GM21528 (cell line): ENCODE data around the gene PRR5L.
"Not testable (repeated sequence)": the region's sequence is repeated elsewhere in the genome, so short reads cannot be mapped to it uniquely, and the experiment has no call there.

Experiments used
- ATAC-seq: cut with Tn5 transposase; IDR thresholded peaks from one replicate; pipeline ENCODE4 v1.9.1; 2021; ENCODE audit warnings: mild to moderate bottlenecking, moderate library complexity; ENCODE audit not compliant: unreplicated experiment, low FRiP score

PRR5L gene

DNA sequence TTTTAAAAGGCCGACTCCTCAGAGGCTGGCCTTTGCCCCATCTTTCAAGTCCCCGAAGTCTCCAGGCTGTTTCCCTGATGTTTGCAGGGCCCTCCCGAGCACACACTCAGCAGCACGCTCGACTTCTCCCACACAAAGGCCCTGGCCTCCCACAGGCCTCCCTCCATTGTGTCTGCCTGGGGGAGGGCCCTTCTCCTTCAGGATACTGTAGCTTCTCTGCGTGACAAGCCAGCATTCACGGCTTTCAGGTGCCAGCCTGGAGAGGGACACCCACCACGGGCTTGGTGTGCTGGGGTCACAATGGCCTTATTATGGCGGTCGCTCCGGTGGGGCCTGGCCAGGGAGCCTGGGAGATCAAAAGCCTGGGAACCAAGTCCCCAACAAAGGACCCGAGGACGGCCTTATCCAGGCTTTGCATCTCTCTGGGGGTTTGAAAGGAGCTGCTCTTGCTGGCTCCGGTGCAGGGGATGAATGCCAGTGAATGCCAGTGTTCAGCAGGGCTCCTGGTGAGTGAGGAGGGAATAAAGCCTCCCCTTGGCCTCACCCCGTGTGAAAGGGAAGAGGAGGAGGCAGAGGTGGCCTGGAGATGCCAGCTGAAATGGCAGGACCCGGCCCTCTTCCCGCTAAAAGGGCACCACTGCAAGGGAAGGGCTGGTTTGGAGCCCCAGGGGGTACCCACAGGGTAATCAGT is 159.0 kb downstream of the PRR5L start:
- ATAC-seq: no peak

DNA sequence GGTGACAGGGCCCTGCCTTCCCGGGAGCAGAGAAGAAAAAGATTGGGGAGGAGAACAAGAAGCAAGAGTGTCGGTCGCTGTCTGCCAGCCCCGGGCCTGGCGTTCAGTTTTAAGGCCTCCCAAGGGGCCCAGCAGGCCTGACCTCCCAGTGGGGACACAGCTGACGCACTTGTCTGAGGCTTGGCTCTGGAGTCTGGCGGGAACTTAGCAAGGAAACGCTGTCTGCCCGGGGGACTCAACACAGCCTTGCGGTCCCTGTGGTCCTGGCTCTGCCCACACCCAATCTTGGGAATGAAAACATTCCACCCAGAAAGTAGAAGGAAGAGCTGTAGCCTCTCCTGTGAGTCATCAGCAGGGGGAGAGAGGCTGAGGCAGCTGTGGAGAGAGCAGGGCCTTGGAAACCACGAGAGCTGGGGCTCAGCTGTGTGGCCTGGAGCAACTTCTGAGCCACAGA is 159.6 kb downstream of the PRR5L start:
- no peak for ATAC-seq

DNA sequence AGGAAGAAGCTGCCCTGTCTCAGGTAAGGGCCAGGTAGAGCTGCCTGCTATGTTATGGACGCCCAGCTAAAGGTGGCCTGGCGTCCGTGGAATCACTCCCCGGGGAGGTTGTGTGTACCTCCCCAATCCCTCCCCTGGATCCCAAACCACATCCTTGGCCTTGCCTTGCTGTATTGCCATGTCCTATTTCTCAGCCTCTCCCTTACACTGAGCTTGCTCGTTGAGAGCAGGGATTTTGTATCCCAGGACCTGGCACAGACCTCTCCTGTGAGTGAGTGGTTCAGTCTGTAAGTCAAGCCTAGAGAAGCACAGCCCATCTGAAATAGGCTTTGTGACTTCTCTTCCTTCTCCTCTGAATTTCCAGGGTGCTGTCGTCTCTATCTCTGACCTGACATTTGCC is 160.1 kb downstream of the PRR5L start:
- no peak for ATAC-seq

DNA sequence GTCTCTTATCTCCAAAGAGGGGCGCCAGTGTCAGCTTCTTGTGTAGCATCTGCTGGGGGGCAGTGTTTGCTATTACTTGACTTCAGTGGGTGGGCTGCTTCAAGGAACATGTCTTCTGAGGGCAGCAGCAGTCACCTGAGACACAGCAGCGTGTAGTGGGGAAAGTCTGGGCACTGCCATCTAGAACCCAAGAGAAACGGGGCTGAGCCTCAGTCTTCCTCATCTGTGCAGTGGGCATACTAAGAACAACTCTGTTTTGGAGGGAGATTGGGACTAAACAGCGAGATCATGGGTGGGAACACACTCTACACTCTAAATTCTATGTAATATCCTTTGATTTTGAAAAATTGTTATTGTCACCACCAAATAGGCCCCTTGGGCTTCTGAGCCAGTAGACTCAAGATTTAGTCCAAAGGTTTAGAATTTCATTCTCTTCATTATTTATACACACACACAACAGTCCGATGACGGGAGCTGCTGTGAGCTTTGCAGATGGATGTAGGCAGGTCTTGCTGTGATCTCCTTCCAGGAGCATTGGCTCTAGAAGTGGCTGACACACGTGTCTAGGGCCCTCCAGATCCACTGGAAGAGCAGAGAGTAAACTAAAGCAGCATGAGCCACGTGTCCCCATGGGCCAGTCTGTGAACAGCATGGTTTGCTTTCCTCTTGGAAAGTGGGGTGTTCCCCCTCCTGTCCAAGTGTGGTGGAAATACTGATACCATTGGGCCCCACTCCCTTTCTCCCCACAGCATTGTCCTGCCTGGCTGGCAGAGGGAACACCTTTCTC is 162.2 kb downstream of the PRR5L start:
- no peak for ATAC-seq

DNA sequence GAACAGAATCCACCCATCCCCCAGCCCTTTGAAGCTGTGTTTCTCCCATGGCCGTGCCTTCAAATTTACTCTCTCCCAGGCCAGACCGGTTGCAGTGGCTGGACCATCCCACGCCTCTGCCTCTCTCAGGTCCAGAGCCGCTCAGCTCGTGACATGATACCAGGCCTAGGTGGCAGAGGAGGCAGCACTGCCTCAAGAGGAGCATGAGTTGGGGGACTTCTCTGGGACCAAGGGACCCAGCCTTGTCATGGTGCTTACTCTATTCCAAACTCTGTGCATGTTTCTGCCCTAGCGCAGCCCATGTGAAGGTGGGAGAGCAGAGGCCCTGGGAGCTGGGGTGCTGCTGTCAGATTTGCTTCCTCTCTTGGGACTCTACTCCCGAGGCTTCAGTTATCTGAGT is 163.0 kb downstream of the PRR5L start:
- no peak for ATAC-seq

DNA sequence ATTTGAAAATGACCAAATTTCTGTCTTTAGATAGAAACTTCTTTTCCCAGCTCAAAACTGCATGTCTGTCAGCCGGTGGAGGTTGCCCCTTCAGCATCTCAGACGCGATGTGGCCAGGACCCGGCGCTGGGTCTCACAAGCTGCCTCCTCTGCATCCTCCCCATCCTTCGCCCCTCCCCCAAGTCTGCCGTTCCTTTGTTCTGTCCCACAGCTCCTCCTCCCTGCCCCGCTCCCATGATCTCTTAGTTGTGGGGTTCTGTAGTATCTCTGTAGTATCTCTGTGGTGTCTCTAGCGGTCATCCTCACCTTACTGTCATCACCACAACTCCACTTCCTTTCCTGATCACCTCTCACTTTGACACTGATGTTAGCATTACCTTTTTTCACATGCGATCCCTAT is 164.1 kb downstream of the PRR5L start:
- no peak for ATAC-seq

DNA sequence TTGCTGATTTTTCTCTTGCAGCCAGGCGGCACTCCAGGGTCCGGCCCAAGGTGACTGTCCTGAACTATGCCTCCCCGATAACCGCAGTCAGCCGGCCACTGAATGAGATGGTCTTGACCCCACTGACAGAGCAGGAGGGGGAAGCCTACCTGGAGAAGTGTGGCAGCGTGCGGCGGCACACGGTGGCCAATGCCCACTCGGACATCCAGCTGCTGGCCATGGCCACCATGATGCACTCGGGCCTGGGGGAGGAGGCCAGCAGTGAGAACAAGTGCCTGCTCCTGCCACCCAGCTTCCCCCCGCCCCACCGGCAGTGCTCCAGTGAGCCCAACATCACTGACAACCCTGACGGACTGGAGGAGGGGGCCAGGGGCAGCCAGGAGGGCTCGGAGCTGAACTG is 166.2 kb downstream of the PRR5L start:
- ATAC-seq: no peak

DNA sequence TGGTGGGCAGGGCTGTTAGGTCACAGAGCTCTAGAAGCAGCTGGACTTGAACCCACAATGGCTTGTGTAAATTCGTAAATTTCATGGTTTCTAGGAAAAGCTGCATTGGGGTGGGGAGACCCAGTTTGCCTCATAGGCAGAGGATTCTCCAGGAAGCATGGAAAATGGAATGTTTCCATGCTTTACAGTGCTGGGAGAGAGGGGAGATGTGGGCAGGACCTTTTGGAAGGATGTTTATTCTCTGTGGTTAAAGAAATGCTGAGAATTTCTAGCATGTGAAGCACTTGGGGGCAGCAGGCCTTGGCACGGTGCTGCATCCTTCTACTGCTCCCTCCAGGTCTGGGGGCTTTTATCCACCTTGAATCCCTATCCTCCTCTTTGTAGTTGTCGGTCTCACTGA is 167.7 kb downstream of the PRR5L start:
- no peak for ATAC-seq

DNA sequence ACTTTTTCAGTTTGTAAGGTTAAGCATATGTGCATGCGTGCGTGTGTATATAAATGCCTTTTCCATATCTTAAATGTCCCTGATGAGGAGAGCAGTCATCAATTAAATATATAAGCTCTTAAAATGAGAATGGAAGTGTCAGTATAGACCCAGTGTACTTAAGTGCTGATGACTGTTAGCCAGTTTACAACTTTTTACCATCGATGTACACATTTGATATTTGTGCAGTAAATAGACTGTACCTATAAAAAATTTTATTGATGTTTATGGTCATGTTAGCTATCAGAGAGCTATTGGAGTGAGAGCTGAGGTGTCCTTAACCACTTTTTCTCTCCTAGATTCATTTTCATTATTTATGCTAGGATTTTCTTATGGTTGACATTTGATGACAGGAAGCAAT is 168.6 kb downstream of the PRR5L start:
- no peak for ATAC-seq

DNA sequence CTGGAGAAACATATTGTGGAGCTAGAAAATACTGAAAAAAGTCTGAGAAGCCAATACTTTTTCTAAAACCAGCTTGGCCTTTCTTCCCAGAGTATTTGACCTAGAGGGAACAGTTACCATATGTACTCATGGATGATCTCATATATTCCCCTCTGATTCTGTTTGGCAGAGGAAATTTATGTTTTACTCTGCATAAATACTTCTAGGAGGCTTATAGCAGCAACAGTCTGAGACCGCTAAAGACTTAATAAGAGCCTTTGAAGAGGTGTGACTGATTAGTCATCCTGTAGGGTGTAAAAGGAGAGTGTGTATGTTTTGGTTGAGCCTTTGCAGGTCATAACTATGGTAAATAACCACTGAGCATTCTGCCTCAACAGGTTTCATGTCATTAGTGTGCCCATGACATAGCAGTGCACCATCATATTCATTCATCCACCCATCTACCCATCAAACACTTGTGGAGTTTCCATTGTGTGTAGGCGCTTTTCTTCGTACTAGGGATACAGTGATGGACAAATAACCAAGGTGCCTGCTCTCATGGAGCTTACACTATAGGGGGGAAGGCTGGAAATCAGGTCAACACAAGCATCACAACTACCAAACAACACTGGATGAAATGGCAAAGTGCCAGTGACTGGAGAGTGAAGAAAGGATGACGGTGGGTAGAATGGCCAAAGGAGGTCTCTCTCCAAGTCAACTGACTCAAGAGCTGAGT is 169.5 kb downstream of the PRR5L start:
- no peak for ATAC-seq

DNA sequence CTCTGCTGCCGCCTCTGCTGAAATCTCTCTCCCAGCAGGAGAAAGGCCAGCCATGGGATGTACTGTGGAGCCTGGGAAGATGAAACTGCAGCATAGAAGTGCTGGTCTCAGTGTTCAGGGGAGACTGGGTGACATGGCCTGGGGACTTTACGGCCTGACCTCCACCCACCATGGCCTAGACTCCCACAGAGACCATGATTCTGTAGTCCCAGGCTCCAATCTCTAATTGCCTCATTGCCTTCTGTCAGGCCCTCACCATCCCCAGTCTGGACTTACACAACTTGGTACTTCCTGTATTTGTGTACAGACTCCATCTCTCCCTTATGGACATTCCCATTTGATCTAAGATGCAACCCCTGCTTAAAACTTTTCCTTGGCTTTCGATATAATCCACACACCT is 170.9 kb downstream of the PRR5L start:
- no peak for ATAC-seq

DNA sequence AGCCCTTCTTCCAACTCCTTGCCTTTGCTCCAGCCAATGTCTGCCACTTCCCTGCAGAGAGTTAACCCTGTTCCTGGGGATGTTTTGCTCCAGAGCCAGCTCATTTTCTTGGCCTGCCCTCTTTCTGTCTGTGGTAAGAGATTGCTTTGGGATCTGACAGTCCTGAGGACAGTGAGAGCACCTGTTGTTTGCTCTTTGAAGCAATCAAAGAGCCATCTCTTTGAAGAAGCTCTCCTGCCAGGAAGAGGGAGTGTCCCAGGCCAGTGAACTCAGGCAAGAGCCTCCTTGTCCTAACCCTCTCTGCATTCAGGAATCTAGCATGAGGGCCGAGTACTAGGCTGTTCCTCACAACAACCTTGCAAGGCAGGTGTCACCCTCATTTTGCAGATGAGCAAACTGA is 171.8 kb downstream of the PRR5L start:
- no peak for ATAC-seq

DNA sequence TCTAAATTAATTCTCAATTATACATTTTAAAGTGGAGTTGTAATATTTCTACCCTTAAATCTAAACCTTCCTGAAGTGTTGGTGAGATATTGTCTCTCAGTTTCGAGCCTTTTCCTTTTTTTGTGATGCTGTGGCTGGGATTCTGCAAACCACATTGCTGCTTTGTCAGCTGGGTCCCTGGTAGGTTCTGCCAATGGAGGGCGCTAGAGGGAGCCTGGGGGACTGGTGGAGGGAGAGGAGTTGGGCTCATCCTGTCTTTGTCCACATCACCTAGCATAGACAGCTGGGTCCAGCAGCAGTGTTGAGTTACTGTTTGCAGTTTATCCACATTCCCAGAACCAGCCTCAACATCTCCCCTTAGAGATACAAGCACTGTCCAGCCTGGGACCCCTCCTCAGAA is 173.0 kb downstream of the PRR5L start:
- ATAC-seq: no peak

DNA sequence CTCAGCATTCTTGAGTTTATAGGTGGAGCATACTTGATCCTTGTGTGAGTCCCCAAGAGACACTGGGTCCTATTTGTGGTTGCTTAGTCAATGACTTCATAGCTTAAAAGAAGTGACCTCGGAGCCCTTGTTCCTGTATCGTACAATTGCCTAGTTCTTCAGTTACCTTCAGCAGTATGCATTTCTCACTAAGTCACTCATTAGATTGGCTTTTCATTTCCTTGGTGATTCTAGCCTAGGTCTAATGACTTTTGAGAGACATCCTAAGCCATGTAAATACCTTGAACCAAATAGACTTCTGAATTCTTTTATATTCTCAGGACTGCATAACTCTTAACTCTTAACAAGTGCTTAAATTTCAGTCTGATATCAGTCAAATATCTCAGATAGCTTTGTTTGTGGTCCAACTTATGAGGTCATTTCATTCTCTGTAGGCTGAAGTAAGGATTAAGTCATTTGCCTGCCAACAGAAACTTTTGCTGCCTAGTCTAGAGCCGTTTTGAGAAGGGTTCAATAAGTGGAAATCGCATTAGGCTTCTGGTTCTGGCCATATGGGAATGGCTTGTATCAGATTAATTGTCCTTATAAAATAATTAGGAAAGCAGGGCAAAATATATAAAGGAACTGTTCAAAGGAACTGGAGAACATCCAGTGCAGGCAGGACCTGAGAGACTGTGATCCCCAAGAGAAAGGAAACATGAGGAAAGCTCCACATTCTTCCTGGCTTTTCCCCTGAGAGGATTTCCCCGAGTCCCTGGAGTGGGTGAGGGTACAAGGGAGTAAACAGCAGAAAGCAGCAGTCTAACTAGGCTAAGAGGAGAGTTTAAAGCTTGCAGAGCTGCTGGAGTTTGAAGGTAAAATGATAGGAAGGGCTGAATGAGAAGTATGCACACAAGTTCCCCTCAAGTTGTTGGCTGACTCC is 174.1 kb downstream of the PRR5L start:
- ATAC-seq: no peak

DNA sequence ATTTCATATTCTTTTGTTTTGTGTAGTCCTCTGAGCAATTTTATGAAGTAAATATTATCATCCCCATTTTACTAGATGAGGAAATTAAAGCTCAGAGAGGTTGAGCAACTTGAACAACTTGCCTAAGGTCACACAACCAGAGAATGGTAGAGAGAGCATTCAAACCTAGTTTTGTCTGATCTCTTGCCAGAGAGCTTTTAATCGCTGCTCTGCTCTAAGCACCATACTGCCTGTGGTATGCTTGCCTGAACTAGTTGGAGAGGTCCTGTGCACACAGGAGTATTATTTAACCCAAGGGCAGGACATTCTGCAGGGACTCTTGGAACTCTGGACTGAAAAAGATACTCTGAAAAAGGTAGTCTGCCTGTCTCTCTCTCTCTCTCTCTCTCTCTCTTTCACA is 175.5 kb downstream of the PRR5L start:
- no peak for ATAC-seq

DNA sequence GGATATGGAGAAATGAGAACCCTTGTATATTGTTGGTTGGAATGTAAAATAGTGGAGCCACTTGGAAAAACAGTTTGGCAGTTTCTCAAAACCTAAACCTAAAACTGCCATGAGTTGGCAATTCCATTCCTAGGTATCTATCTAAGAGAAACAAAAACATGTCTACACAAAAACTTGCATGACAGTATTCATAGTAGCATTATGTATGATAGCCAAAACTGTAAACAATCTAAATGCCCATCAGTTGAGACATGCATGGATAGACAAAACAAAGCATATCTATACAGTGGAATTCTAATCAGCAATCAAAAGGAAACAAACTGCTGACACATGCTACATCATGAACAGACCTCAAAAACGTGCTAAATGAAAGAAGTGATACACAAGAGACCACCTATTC is 179.1 kb downstream of the PRR5L start:
- no peak for ATAC-seq

DNA sequence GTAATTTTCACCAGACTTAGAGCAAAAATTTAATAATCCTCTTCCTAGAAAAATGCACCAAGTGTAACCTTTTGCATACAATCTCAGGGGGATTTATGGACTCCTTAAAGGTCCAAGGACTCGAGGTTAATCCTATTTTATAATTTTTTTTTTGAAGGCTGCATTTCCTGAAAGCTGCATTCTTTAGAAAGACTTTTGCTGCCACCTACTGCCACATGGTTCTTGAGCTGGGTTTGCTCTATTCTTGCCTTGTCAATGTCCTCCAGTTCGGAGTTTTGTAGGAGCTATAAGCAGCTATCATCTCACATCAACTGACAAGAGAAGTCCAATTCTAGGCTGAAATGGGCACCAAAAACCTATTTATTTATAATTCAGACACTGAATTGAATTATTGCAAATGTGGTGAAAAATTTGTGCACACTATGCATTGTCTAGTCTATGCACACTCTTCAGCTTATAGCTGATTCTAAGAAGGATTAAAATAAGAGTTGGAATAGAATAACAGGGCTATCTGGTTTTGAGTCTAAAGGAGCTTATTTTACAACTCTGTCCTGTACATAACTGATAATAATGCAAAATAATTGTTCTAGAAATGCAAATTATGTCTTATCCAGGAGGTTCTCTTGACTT is 182.7 kb downstream of the PRR5L start:
- ATAC-seq: no peak

DNA sequence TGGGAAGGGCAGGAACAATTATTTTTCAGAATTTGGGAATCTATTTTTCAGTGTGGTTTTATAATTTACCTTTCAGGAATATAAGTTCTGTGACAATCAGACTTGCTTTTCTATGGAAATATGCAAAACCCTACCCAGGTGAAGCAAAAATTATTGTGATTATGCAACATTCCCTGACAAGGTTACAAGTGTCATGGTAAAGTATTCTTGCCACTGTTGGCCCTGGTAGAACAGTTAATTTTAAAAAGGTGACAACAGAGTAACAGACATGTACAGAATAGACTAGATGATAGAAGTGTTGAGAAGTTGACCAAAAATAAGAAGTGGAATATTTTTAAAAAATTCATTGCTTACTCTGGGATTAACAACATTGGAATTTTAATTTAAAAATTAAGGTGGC is 184.7 kb downstream of the PRR5L start:
- ATAC-seq: no peak

DNA sequence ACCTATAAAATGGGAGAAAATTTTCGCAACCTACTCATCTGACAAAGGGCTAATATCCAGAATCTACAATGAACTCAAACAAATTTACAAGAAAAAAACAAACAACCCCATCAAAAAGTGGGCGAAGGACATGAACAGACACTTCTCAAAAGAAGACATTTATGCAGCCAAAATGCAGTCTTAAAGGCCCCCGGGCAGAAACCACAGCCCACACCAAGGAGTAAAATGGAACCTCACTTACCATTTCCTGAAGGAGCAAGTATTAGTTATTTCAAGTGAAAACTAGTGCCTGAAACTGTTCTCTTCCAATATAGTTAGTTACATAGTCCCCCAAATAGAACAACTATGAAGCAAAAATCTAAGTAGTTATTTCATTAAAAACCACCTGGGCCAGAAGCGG is 187.0 kb downstream of the PRR5L start:
- ATAC-seq: not testable (repeated sequence)
